KBM-7 (cell line): ENCODE results near the gene GEMIN5.
"Not testable (repeated sequence)": the region's sequence is repeated elsewhere in the genome, so short reads cannot be mapped to it uniquely, and the experiment has no call there.

ENCODE experiments used
- DNase-seq: peaks from one replicate; pipeline ENCODE4 v3.0.0-alpha.2; 2015
- in situ Hi-C: fragments of 300-500 bp; cut with MboI; formaldehyde crosslinking; loops from 2 replicates; pipeline ENCODE4 v1.14.3; 2020; ENCODE audit warnings: low sequenced_read_pairs, low pct_unique_long_range_greater_than_20kb, mixed read lengths

The GEMIN5 gene

DNA sequence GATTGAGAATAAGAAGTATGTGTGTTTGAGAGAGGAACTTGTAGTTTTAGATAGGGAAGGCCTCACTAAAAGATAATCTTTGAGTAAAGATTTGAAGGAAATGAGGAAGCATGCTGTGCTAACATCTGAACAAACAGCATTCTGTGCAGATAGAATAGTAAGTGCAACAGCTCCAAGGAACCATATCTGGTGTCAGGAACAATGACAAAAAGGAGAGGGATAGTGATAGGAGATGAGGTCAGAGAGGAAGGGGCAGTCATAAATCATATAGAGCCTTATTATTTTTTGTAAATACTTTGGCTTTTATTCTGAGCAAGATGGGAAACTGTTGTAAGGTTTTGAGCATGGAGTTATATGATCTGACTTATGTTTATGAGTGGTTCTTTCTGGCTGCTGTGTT lies 6.7 kb upstream of the GEMIN5 start:
- in situ Hi-C loops, result no loop called here
- DNase-seq, result no peak

DNA sequence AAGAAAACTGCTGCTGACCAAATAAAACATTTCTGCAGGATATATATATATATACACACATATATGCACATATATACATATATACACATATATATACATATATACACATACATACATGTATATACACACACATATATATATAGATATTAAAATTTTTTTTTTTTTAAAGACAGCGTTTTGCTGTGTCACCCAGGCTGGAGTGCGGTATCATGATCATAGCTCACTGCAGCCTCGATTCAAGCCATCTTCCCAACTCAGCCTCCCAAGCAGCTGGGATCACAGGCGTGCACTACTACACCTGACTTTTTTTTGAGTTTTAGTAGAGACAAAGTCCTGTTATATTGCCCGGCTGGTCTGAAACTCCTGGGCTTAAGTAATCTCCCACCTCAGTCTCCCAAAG lies 5.5 kb upstream of the GEMIN5 start:
- DNase-seq, result no peak
- in situ Hi-C loops, result no loop called here

- DNase-seq, result peak; percentile 93
- in situ Hi-C loops, result no loop called here
These were observed 3.0 kb upstream of the GEMIN5 start, which contains the start of gene MRPL22 for GRCh38 chr5:154940772-154941620. Gene MRPL22, plus strand, starts transcription at chr5:154941073. Its CDS starts 38 bp downstream, at chr5:154941111.

GRCh38 chr5:154940375-154940771 lies 2.4 kb upstream of the GEMIN5 start:
- in situ Hi-C loops, result no loop called here
- DNase-seq, result no peak

- DNase-seq, in situ Hi-C loops: not testable (repeated sequence)
These were observed 1.4 kb upstream of the GEMIN5 start for GRCh38 chr5:154939387-154939786.

- no peak for DNase-seq
- in situ Hi-C loops, result no loop called here
These were observed 759 bp downstream of the GEMIN5 start for GRCh38 chr5:154937186-154937717.

DNA sequence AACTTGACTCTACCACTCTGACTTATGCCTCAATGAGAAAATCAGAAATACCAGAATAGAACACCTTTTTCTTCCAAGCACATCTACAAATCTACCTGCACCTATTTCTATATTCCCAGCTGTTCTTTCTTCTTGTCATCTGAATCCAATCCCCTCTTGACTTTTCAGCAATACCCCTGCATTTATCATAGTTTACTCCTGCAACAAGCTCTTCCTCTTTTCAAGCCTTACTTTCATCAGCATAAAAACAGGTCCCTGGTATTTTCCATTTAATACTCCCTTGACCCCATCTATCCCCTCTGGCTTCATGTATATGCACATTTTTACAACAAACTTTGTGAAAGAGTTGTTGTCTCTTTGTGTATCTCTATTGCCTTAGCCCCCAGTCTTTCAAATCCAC lies 3.1 kb downstream of the GEMIN5 start:
- DNase-seq, result no peak
- in situ Hi-C loops, result no loop called here

- no peak for DNase-seq
- in situ Hi-C loops, result no loop called here
These were observed 4.5 kb downstream of the GEMIN5 start for GRCh38 chr5:154933537-154933936.

DNA sequence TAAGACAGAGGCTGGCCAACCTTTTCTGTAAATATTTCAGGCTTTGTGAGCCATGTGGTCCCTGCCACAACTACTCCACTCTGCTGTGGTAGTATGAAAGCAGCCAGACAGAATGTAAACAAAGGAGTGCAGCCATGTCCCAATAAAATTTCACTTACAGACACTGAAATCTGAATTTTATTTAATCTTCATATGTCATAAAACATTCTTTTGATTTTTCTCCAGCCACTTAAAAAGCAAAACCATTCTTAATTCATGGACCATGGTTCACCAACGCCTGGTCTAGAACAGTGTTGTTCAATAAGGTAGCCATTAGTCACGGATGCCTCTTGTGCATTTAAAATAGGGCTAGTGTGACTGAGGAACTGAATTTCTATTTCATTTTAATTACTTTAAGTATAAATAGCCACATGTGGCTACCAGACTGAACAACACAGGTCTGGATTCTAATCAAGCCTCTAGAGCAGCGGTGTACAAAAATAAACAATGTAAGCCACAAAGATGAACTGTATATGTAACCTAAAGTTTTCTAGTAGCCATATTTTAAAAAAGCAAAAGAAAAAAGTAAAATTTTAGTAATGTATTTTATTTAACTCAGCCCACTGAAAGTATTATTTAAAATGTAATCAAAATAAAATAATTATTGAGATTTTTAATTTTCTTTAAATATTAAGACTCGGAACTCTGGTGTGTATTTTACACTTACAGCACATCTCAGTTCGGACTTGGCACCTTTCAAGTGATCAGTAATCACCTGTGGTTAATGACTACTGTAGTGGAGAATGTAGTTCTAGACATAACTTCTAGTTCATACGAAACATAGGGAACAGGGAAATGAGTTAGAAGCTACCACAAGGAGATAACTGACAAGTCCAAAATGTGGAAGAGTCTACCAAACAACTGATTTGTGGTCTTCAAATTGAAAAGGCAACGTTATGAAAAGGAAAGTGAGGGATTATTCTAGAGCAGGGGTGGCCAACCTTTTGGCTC lies 14.3 kb downstream of the GEMIN5 start:
- in situ Hi-C loops, result no loop called here
- DNase-seq, result no peak

DNA sequence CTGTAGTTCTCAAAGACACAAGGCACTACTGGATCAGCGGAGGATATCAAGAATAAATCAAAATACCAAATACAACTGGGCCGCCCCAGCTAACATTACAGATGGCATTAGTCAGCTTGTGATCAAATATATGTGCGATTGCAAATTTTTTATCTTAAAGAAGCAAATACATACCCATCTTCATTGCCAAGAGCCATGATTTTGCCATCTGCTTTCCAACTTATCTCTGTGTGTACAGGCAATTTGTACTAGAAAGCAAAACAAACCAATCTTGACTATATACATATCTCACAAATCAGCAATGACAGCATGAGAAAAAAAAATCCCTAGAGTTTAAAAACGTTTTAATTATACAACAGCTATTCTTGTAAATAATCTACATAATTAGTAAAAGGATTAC lies 20.3 kb downstream of the GEMIN5 start:
- in situ Hi-C loops, result no loop called here
- no peak for DNase-seq

DNA sequence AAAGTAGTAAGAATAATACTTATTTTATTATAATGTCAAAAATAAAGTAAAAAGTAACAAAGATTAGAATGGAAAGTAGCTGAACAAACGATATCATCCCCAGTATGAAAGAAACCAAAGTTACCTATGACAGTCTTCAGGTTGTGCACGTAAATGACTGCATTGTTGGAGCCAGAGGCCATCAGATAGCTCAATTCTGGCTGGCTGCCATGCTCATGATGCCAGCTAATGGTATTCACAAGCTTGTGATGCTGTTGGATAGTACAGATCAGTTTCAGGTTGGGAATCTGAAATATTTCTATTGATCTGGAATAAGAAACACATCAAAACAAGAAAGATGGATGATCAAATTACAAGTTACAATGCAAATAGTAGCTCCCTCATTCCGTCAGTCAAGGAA lies 21.1 kb downstream of the GEMIN5 start:
- in situ Hi-C loops, result no loop called here

DNA sequence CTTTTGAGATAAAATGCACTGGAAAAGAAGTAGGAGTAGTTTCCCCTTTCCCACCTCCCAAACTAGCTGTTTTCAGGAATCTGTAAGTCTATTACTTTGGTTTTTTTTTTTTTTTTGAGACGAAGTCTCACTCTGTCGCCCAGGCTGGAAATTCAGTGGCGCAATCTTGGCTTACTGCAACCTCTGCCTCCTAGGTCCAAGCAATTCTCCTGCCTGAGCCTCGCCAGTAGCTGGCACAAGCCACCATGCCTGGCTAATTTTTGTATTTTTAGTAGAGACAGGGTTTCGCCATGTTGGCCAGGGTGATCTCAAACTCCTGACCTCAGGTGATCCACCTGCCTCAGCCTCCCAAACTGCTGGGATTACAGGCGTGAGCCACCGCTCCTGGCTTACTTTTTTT lies 32.4 kb downstream of the GEMIN5 start:
- DNase-seq, in situ Hi-C loops: not testable (repeated sequence)

More for the DNA sequence above, 21.1 kb downstream of the GEMIN5 start:
- no peak for DNase-seq

DNA sequence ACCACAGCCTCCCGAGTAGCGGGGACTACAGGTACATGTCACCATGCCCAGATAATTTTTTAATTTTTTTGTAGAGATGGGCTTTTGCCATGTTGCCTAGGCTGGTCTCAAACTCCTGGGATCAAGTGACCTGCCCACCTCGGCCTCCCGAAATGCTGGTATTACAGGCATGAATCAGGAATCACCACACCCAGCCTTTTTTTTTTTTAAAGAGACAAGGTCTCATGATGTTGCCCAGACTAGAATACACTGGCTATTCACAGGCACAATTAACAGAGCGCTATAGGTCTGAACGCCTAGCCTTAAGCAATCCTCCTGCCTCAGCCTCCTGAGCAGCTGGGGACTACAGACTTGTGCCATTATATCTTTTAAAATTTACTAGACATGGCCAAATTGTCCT lies 36.1 kb downstream of the GEMIN5 start:
- no peak for DNase-seq
- in situ Hi-C loops, result no loop called here

DNA sequence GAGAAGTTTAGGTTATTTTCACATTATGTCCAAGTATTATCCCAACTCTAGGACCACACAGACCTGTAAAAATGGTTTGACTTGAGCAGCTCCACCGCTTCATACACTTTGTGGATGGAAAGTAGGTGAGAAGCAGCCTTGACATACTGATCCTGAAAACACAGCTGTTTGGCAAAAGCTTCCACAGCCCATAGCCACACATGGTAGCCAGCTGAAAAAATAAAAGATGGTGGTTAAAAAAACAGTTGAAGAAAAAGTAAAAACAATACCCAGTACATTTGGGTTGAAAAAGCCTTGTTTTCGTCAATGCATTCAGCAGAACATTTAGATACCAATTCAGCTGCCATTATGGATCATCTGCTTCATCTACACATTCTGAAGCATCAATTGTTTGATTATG lies 36.7 kb downstream of the GEMIN5 start:
- in situ Hi-C loops, result no loop called here
- DNase-seq, result no peak

DNA sequence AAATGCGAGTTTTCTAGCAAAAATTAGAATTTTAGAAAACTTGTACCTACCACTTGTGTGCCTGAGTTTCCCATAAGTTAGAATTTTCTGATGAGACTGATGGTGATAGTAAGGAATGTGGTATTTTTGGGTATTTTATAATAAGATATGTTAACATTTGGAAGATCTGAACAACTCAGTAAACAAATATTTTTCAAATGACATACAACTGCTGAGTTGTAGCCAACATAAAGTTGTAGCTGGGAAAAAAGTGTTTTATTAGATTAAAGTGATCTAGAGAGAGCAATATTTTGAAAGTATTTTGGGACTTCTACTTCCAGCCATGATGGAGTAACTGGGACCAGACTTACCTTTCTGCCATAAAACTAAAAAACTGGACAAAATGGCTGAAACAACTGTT lies 37.9 kb downstream of the GEMIN5 start:
- no peak for DNase-seq
- in situ Hi-C loops, result no loop called here

- in situ Hi-C loops, result no loop called here
- DNase-seq, result no peak
These were observed 38.7 kb downstream of the GEMIN5 start for GRCh38 chr5:154899151-154899816.

DNA sequence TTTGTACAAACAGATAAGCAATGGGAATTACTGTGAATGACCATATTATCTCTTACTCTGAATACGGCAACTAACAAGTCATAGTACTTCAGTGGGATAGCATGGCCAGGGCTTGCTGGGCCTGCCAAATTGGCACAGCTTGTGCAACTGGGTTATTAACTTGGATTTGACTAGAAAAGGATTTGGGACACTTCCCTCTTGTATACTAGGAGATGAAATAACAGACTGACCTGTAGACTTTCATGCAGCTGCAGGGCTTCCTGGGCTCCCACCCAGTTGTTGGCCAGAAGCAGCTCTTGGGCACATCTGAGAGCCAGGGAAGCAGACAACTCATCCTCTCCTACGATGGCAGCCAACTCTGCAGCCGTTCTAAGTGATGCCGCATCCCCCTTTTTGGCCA lies 39.8 kb downstream of the GEMIN5 start:
- no peak for DNase-seq
- in situ Hi-C loops, result no loop called here

DNA sequence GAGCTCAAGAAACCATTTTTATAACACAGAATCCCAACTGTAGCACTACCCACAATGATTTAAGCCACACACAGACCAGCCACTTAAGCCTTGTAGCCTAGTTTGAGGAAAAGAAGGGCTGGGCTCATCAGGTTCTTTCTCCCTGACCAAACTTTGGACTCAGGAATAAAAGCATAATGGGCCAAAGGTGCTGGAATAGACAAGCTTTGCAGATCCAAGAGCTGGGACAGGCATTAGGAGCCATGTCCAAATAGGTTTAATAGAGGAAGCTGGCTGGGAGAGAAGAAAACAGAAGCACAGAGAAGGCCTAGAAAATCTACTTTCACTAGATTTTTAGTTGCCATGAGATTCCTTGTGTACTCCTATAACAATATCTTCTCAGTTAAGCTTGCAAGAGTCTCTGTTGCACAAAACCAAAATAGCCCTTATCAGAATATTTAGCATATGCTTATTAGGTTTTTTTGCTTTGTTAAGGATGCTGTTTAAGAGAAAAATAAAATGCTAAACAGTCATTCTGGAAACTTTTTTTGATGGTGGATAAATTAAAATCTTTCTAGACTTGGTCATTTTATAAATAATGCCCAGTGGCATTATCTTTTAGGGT lies 41.3 kb downstream of the GEMIN5 start:
- DNase-seq, result no peak
- in situ Hi-C loops, result no loop called here
